Epithelial cell of esophagus (primary cell): Measurements from ENCODE around the gene PNKD.

Experiments
- DNase-seq: peaks from one replicate; pipeline ENCODE4 v3.0.0; 2010; ENCODE audit warnings: low read depth
- H3K4me3 ChIP-seq: 2 replicates; pipeline ENCODE4 v1.5.1; 2011; ENCODE audit warnings: mild to moderate bottlenecking, low read length, control low read depth
- CTCF ChIP-seq: IDR thresholded peaks from 2 replicates; pipeline ENCODE4 v1.5.1; 2011; ENCODE audit warnings: low read depth, mild to moderate bottlenecking, low read length, control low read depth, inconsistent platforms; ENCODE audit not compliant: insufficient read depth; ENCODE audit errors: missing control alignments

Gene PNKD

GRCh38 chr2:218395090-218395444, 124.7 kb downstream of the PNKD start:
- no peak overlapping the region for H3K4me3 ChIP-seq
- no peak for TF ChIP-seq CTCF
- DNase-seq = no peak

- DNase-seq = peak; percentile 22
- TF ChIP-seq CTCF = no peak
- peak overlapping the region; percentile 42 for H3K4me3 ChIP-seq
Observed at GRCh38 chr2:218395456-218395825, 125.1 kb downstream of the PNKD start.

GRCh38 chr2:218395826-218396687, 125.7 kb downstream of the PNKD start:
- peak overlapping the region; percentile 86 for H3K4me3 ChIP-seq
- DNase-seq = peak; percentile 95
- peak; percentile 61 for TF ChIP-seq CTCF
